ENCODE data around the gene DCANP1. TPM values are rescaled to one million over a fixed set of nuclear protein-coding genes. Genes with fewer than 3 reads are reported as not detected.

DCANP1 gene
- total RNA-seq, 1 experiment from 2014 or later = not detected

DNA sequence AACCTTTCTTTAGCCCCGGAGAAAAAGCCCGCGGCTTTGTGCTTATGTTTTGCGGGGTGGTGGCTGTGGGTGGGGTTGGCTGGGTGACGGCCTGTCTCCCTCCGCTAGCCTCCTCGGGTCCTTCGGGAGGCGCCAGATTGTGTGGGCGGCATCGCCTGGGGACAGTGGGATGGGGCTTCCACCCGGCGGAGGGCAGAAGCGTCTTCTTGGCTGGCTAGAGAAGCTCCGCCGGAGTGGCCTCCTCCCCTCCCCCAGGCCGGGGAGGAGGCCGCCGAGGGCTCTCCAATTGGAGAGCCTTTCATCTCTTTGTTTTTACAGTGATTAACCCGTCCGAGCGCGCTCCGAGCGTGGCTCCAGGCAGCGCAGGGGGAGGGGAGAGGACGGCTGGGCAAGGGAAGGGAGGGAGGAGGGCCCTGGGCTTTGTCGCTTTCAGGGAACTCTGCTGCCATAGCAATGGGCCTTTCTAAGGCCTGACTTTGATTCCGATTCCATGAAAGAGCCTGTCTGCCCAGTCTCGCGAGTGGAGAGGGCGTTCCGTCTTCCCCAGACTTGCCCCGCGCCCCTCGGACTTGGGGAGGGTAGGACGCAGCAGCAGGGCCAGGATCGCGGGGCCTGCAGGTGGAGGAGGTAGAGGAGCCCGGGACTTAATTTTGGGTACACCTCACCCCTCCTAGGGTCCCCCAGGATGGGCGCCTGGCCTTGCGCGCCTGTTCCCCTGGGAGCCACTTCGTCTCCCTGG, 41.7 kb upstream of the DCANP1 start (continued):
- TF ChIP-seq, protein P1, sequence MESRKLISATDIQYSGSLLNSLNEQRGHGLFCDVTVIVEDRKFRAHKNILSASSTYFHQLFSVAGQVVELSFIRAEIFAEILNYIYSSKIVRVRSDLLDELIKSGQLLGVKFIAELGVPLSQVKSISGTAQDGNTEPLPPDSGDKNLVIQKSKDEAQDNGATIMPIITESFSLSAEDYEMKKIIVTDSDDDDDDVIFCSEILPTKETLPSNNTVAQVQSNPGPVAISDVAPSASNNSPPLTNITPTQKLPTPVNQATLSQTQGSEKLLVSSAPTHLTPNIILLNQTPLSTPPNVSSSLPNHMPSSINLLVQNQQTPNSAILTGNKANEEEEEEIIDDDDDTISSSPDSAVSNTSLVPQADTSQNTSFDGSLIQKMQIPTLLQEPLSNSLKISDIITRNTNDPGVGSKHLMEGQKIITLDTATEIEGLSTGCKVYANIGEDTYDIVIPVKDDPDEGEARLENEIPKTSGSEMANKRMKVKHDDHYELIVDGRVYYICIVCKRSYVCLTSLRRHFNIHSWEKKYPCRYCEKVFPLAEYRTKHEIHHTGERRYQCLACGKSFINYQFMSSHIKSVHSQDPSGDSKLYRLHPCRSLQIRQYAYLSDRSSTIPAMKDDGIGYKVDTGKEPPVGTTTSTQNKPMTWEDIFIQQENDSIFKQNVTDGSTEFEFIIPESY (IDR thresholded peaks at IDR 0.05; ENCODE audit: extremely low read depth, insufficient replicate concordance, low read length) = no peak
- TF ChIP-seq, protein P2, sequence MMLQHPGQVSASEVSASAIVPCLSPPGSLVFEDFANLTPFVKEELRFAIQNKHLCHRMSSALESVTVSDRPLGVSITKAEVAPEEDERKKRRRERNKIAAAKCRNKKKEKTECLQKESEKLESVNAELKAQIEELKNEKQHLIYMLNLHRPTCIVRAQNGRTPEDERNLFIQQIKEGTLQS (IDR thresholded peaks at IDR 0.05) = no peak
- TF ChIP-seq, protein P3, sequence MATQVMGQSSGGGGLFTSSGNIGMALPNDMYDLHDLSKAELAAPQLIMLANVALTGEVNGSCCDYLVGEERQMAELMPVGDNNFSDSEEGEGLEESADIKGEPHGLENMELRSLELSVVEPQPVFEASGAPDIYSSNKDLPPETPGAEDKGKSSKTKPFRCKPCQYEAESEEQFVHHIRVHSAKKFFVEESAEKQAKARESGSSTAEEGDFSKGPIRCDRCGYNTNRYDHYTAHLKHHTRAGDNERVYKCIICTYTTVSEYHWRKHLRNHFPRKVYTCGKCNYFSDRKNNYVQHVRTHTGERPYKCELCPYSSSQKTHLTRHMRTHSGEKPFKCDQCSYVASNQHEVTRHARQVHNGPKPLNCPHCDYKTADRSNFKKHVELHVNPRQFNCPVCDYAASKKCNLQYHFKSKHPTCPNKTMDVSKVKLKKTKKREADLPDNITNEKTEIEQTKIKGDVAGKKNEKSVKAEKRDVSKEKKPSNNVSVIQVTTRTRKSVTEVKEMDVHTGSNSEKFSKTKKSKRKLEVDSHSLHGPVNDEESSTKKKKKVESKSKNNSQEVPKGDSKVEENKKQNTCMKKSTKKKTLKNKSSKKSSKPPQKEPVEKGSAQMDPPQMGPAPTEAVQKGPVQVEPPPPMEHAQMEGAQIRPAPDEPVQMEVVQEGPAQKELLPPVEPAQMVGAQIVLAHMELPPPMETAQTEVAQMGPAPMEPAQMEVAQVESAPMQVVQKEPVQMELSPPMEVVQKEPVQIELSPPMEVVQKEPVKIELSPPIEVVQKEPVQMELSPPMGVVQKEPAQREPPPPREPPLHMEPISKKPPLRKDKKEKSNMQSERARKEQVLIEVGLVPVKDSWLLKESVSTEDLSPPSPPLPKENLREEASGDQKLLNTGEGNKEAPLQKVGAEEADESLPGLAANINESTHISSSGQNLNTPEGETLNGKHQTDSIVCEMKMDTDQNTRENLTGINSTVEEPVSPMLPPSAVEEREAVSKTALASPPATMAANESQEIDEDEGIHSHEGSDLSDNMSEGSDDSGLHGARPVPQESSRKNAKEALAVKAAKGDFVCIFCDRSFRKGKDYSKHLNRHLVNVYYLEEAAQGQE (IDR thresholded peaks at IDR 0.05; ENCODE audit: low read depth) = no peak
- TF ChIP-seq SIN3A (IDR thresholded peaks at IDR 0.05; ENCODE audit: low read depth) = no peak
- TF ChIP-seq EGR1 (IDR thresholded peaks at IDR 0.05; ENCODE audit: low read depth) = peak; percentile 83
- no peak for TF ChIP-seq ZNF274 (IDR thresholded peaks at IDR 0.05; ENCODE audit: low read depth, low read length)
- TF ChIP-seq TCF7L2 (IDR thresholded peaks at IDR 0.05; ENCODE audit: borderline replicate concordance, extremely low read depth, insufficient read depth, insufficient read length) = peak; percentile 79
- TF ChIP-seq EZH2 (IDR thresholded peaks at IDR 0.05) = no peak
- peak; percentile 31; the same call in 1 of the 2 replicates for TF ChIP-seq FOSL1 (IDR thresholded peaks at IDR 0.05; ENCODE audit: low read depth)
- no peak for TF ChIP-seq SP1 (IDR thresholded peaks at IDR 0.05; ENCODE audit: low read depth)
